SK-N-SH (cell line): ENCODE results near the gene AUTS2.

Experiments
- FOSL2 ChIP-seq: IDR thresholded peaks from 2 replicates; pipeline ENCODE4 v1.4.0; 2012; ENCODE audit warnings: low read depth, mild to moderate bottlenecking, moderate library complexity, borderline replicate concordance
- FOXM1 ChIP-seq: IDR thresholded peaks from 2 replicates; pipeline ENCODE4 v1.4.0; 2012; ENCODE audit warnings: low read depth, mild to moderate bottlenecking
- GABPA ChIP-seq: IDR thresholded peaks from 2 replicates; pipeline ENCODE4 v1.4.0; 2012; ENCODE audit warnings: low read depth, mild to moderate bottlenecking
- POLR2AphosphoS5 ChIP-seq: IDR thresholded peaks from 2 replicates; pipeline ENCODE4 v1.6.1; 2012; ENCODE audit warnings: low read depth, low read length
- RFX5 ChIP-seq: IDR thresholded peaks from 2 replicates; pipeline ENCODE4 v1.6.1; 2012; ENCODE audit warnings: mild to moderate bottlenecking, improper control_type of control experiment, low read length
- TAF1 ChIP-seq: IDR thresholded peaks from 2 replicates; pipeline ENCODE4 v1.6.1; 2012; ENCODE audit warnings: low read depth, mild to moderate bottlenecking, low read length, moderate library complexity, borderline replicate concordance
- YY1 ChIP-seq: IDR thresholded peaks from 2 replicates; pipeline ENCODE4 v1.4.0; 2012; ENCODE audit warnings: low read depth, mild to moderate bottlenecking
- TF ChIP-seq, protein P1 (sequence below): fragments of 200-600 bp; sonication (generic); IDR thresholded peaks from 2 replicates; pipeline ENCODE4 v1.6.1; 2017; ENCODE audit warnings: antibody characterized with exemption, mild to moderate bottlenecking, moderate library complexity
- TF ChIP-seq, protein P2 (sequence below): IDR thresholded peaks from 2 replicates; pipeline ENCODE4 v1.4.0; 2012; ENCODE audit warnings: low read depth
- TF ChIP-seq, protein P3 (sequence below): fragments of 150-350 bp; IDR thresholded peaks from 2 replicates; pipeline ENCODE4 v1.6.1; 2017; ENCODE audit warnings: antibody characterized with exemption, low read length, low read depth, borderline replicate concordance
- TF ChIP-seq, protein P4 (sequence below): IDR thresholded peaks from 2 replicates; pipeline ENCODE4 v1.6.1; 2012; ENCODE audit warnings: mild to moderate bottlenecking, low read depth, low read length, moderate library complexity

DNA sequence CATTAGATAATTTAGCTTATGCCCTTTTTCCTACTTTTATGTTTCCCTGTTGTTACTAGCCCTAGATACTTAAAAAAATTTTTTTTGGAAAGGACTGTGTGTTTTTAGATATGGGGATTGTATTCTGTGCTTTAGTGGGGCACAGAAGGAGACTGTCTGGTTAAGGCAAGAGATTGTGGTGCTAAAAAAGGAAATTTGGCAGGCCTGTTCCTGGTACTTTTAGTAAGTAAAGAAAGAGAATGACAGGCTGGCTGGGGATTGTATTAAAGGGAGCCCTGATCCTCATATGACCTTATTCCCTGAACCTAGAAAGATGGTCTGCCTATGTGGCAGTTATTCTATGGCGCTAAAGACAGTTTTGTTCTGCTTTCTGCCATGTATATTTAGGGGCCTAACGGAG is 74.8 kb downstream of the AUTS2 start:
- no peak for TF ChIP-seq TAF1
- TF ChIP-seq, protein P1, sequence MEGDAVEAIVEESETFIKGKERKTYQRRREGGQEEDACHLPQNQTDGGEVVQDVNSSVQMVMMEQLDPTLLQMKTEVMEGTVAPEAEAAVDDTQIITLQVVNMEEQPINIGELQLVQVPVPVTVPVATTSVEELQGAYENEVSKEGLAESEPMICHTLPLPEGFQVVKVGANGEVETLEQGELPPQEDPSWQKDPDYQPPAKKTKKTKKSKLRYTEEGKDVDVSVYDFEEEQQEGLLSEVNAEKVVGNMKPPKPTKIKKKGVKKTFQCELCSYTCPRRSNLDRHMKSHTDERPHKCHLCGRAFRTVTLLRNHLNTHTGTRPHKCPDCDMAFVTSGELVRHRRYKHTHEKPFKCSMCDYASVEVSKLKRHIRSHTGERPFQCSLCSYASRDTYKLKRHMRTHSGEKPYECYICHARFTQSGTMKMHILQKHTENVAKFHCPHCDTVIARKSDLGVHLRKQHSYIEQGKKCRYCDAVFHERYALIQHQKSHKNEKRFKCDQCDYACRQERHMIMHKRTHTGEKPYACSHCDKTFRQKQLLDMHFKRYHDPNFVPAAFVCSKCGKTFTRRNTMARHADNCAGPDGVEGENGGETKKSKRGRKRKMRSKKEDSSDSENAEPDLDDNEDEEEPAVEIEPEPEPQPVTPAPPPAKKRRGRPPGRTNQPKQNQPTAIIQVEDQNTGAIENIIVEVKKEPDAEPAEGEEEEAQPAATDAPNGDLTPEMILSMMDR = no peak
- no peak for TF ChIP-seq GABPA
- TF ChIP-seq, protein P2, sequence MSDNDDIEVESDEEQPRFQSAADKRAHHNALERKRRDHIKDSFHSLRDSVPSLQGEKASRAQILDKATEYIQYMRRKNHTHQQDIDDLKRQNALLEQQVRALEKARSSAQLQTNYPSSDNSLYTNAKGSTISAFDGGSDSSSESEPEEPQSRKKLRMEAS = no peak
- no peak for TF ChIP-seq FOXM1
- no peak for TF ChIP-seq POLR2AphosphoS5
- no peak for TF ChIP-seq YY1
- TF ChIP-seq, protein P3, sequence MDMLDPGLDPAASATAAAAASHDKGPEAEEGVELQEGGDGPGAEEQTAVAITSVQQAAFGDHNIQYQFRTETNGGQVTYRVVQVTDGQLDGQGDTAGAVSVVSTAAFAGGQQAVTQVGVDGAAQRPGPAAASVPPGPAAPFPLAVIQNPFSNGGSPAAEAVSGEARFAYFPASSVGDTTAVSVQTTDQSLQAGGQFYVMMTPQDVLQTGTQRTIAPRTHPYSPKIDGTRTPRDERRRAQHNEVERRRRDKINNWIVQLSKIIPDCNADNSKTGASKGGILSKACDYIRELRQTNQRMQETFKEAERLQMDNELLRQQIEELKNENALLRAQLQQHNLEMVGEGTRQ = no peak
- TF ChIP-seq RFX5 = no peak
- no peak for TF ChIP-seq FOSL2
- TF ChIP-seq, protein P4, sequence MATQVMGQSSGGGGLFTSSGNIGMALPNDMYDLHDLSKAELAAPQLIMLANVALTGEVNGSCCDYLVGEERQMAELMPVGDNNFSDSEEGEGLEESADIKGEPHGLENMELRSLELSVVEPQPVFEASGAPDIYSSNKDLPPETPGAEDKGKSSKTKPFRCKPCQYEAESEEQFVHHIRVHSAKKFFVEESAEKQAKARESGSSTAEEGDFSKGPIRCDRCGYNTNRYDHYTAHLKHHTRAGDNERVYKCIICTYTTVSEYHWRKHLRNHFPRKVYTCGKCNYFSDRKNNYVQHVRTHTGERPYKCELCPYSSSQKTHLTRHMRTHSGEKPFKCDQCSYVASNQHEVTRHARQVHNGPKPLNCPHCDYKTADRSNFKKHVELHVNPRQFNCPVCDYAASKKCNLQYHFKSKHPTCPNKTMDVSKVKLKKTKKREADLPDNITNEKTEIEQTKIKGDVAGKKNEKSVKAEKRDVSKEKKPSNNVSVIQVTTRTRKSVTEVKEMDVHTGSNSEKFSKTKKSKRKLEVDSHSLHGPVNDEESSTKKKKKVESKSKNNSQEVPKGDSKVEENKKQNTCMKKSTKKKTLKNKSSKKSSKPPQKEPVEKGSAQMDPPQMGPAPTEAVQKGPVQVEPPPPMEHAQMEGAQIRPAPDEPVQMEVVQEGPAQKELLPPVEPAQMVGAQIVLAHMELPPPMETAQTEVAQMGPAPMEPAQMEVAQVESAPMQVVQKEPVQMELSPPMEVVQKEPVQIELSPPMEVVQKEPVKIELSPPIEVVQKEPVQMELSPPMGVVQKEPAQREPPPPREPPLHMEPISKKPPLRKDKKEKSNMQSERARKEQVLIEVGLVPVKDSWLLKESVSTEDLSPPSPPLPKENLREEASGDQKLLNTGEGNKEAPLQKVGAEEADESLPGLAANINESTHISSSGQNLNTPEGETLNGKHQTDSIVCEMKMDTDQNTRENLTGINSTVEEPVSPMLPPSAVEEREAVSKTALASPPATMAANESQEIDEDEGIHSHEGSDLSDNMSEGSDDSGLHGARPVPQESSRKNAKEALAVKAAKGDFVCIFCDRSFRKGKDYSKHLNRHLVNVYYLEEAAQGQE = no peak
